ENCODE measurements around the gene SLC22A14. TPM values are rescaled to one million over a fixed set of nuclear protein-coding genes. Genes with fewer than 3 reads are reported as not detected.

SLC22A14 gene
- total and polyA plus RNA-seq, 2 donors from 2014 or later = 0.19 to 0.75 TPM

DNA sequence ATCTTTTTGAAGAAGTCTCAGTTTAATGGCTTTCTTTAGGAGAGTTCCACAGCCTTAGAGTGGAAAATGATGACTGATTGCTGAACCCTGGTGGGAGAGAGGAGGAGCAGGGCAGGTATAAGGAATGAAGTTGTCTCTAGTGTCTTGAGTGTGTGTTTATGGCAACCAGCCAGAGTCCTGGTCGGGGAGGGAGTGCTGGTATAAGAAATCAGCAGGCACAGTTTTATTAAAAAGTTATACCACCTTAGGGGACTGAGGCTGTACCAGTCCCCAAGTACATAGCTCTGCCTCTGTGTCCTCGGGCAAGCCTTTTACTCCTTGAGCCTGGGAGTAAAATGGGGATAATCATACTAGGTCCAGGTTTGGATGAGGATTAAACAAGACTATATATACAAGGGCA is 29.8 kb downstream of the SLC22A14 start:
- H3K27ac ChIP-seq (ENCODE audit: low read depth in 2 of 2, low read length in 2 of 2) = no peak overlapping the region
- intact Hi-C loops (cut with DNase I) = no loop called here
- H3K4me1 ChIP-seq (ENCODE audit: control insufficient read depth in 2 of 3, insufficient read depth in 2 of 3, low read depth in 1 of 3, low read length in 3 of 3) = no peaks in the 10 kb centered on the region
- DNase-seq (no peak), FAIRE-seq (no peak)
- H3K27me3 ChIP-seq (ENCODE audit: control insufficient read depth, insufficient read depth, low read length) = no peaks in the 10 kb centered on the region
- no peaks in the 10 kb centered on the region for H3K9me3 ChIP-seq (ENCODE audit: control insufficient read depth in 2 of 3, insufficient read depth in 1 of 3, low read length in 3 of 3)
- no peak overlapping the region for H3K4me3 ChIP-seq (ENCODE audit: low read length in 3 of 3)
- H3K36me3 ChIP-seq (ENCODE audit: control insufficient read depth in 2 of 3, insufficient read depth in 3 of 3, low read length in 3 of 3) = no peaks in the 10 kb centered on the region
- no peak for TF ChIP-seq CTCF (IDR thresholded peaks at IDR 0.05; ENCODE audit: borderline replicate concordance, extremely low read depth, insufficient read depth)
- H3K9ac ChIP-seq (ENCODE audit: low read length in 3 of 3) = no peak overlapping the region

DNA sequence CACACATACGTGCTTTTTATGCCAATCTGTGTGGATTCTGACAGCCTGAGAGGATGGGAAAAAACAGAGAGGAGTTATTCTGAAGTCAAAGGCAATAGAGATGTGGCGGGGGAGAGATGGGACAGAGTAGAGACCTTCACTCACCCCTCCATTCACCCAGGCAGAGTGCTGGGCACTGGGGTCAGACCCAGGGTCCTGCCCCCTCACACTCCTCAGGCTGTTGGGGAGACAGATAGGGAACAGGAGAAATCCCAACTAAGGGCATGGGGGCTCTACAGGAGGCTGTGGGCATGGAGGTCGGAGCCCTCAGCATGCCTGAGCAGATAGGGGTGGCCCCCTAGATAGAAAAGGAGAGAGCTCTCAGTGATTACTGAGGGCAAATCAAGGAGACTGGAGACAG is 30.3 kb downstream of the SLC22A14 start:
- H3K27ac ChIP-seq (ENCODE audit: low read depth in 2 of 2, low read length in 2 of 2) = no peak overlapping the region
- no peaks in the 10 kb centered on the region for H3K36me3 ChIP-seq (ENCODE audit: control insufficient read depth in 2 of 3, insufficient read depth in 3 of 3, low read length in 3 of 3)
- H3K27me3 ChIP-seq (ENCODE audit: control insufficient read depth, insufficient read depth, low read length) = no peaks in the 10 kb centered on the region
- no peak overlapping the region for H3K9ac ChIP-seq (ENCODE audit: low read length in 3 of 3)
- intact Hi-C loops (cut with DNase I) = no loop called here
- no peak overlapping the region for H3K4me3 ChIP-seq (ENCODE audit: low read length in 3 of 3)
- H3K9me3 ChIP-seq (ENCODE audit: control insufficient read depth in 2 of 3, insufficient read depth in 1 of 3, low read length in 3 of 3) = no peaks in the 10 kb centered on the region
- no peak for FAIRE-seq
- no peaks in the 10 kb centered on the region for H3K4me1 ChIP-seq (ENCODE audit: control insufficient read depth in 2 of 3, insufficient read depth in 2 of 3, low read depth in 1 of 3, low read length in 3 of 3)
- DNase-seq = no peak
- no peak for TF ChIP-seq CTCF (IDR thresholded peaks at IDR 0.05; ENCODE audit: borderline replicate concordance, extremely low read depth, insufficient read depth)

GRCh38 chr3:38313263-38313662 is 31.2 kb downstream of the SLC22A14 start:
- intact Hi-C loops (cut with DNase I) = no loop called here
- TF ChIP-seq CTCF (IDR thresholded peaks at IDR 0.05; ENCODE audit: borderline replicate concordance, extremely low read depth, insufficient read depth) = no peak
- FAIRE-seq = no peak
- H3K36me3 ChIP-seq (ENCODE audit: control insufficient read depth in 2 of 3, insufficient read depth in 3 of 3, low read length in 3 of 3) = no peaks in the 10 kb centered on the region
- no peaks in the 10 kb centered on the region for H3K27me3 ChIP-seq (ENCODE audit: control insufficient read depth, insufficient read depth, low read length)
- H3K9me3 ChIP-seq (ENCODE audit: control insufficient read depth in 2 of 3, insufficient read depth in 1 of 3, low read length in 3 of 3) = no peaks in the 10 kb centered on the region
- H3K9ac ChIP-seq (ENCODE audit: low read length in 3 of 3) = no peak overlapping the region
- no peak for DNase-seq
- no peak overlapping the region for H3K4me3 ChIP-seq (ENCODE audit: low read length in 3 of 3)
- H3K4me1 ChIP-seq (ENCODE audit: control insufficient read depth in 2 of 3, insufficient read depth in 2 of 3, low read depth in 1 of 3, low read length in 3 of 3) = no peaks in the 10 kb centered on the region
- no peak overlapping the region for H3K27ac ChIP-seq (ENCODE audit: low read depth in 2 of 2, low read length in 2 of 2)

DNA sequence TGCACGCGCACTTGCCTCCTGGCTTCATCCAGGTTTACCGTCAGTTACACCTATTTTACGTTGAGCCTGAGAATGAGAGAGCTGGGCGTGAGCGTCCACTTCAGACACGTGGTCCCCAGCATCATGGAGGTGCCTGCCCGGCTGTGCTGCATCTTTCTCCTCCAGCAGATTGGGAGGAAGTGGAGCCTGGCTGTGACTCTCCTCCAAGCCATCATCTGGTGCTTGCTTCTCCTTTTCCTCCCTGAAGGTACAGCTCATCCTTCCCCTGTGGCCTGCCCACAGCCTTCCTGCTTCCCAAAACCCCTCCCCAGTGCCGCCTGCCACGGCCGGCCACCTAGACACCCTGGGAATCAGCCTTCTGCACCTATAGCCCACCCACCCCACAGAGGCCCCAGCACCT is 31.6 kb downstream of the SLC22A14 start:
- DNase-seq (no peak), FAIRE-seq (no peak)
- Histone ChIP-seq H3K9me3 (ENCODE audit: control insufficient read depth in 2 of 3, insufficient read depth in 1 of 3, low read length in 3 of 3) (no peaks in the 10 kb centered on the region), H3K36me3 (ENCODE audit: control insufficient read depth in 2 of 3, insufficient read depth in 3 of 3, low read length in 3 of 3) (no peaks in the 10 kb centered on the region), H3K9ac (ENCODE audit: low read length in 3 of 3) (no peak overlapping the region), H3K4me1 (ENCODE audit: control insufficient read depth in 2 of 3, insufficient read depth in 2 of 3, low read depth in 1 of 3, low read length in 3 of 3) (no peaks in the 10 kb centered on the region), H3K4me3 (ENCODE audit: low read length in 3 of 3) (no peak overlapping the region), H3K27me3 (ENCODE audit: control insufficient read depth, insufficient read depth, low read length) (no peaks in the 10 kb centered on the region), H3K27ac (ENCODE audit: low read depth in 2 of 2, low read length in 2 of 2) (no peak overlapping the region)
- TF ChIP-seq CTCF (IDR thresholded peaks at IDR 0.05; ENCODE audit: borderline replicate concordance, extremely low read depth, insufficient read depth) = no peak
- intact Hi-C loops (cut with DNase I) = no loop called here

Data from kidney (tissue), 14 donors.